GM18505 (cell line): ENCODE results near the gene RBMS3.

Experiments used
- ATAC-seq: cut with Tn5 transposase; IDR thresholded peaks from one replicate; pipeline ENCODE4 v1.9.1; 2021; ENCODE audit not compliant: unreplicated experiment
- POLR2A ChIP-seq: IDR thresholded peaks from 4 replicates; pipeline ENCODE4 v1.6.1; 2011; ENCODE audit warnings: borderline replicate concordance; ENCODE audit not compliant: insufficient read depth, insufficient read length; ENCODE audit errors: extremely low read depth

The RBMS3 gene

GRCh38 chr3:29919571-29919970 is 638.7 kb downstream of the RBMS3 start:
- TF ChIP-seq POLR2A: no peak
- no peak for ATAC-seq

DNA sequence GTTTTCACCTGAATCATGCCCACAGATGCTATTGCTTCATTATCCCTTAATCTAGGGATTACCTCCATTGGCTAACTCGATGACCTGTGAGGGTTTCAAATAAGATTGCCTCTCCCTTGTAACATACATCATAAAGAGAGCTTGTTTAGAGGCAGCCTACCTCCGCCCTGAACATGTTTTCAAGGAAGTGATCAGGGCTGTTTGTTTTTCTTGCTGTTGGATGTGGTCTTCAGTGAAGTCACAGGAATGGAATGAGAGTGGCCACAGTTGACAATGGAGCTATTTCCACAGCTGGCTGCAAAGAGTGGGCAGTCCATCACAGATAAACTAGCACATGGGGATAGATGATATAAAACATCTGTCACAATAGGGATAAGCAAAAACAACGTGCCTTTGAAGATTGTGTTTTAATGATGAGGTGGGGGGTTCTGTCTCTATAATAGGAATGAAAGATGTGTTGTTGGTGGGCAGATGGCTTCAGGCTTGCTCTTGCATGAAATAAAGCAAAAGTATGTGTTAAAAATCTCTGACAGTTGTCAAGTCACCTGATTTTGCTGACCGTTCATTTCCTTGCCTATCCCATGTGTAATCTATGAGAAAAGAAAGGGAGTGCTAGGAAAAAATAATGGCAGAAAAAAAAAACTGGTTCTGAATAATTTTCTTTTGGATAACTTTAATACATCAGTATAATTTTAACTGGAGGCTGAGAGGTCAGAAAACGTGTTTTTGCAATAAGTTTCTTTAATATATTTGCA is 642.3 kb downstream of the RBMS3 start:
- ATAC-seq: no peak

GRCh38 chr3:29924783-29925561 is 644.1 kb downstream of the RBMS3 start:
- no peak for TF ChIP-seq POLR2A
- ATAC-seq: no peak

More for the DNA sequence above, 642.3 kb downstream of the RBMS3 start:
- no peak for TF ChIP-seq POLR2A

DNA sequence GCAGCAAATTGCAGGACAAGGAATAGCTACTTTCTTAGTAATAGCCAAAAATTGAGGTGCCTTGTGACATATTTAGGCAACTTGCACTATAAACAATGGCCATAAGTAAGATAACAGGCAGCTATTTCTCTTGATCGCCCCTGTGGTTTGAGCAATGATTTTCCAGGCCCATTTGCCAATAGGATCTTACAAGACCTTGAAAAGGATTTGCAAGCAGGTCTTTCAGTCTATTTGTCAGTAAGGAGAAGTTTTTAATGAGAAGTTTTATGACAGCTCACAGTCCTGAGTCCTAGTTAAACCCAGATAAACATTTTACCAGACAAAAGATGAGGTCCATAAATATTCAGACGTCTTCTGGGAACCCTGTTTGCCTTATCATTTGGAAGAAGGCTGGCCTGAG is 645.5 kb downstream of the RBMS3 start:
- ATAC-seq: no peak
- TF ChIP-seq POLR2A: no peak

- ATAC-seq: no peak
These were observed 651.9 kb downstream of the RBMS3 start for GRCh38 chr3:29932696-29933325.

DNA sequence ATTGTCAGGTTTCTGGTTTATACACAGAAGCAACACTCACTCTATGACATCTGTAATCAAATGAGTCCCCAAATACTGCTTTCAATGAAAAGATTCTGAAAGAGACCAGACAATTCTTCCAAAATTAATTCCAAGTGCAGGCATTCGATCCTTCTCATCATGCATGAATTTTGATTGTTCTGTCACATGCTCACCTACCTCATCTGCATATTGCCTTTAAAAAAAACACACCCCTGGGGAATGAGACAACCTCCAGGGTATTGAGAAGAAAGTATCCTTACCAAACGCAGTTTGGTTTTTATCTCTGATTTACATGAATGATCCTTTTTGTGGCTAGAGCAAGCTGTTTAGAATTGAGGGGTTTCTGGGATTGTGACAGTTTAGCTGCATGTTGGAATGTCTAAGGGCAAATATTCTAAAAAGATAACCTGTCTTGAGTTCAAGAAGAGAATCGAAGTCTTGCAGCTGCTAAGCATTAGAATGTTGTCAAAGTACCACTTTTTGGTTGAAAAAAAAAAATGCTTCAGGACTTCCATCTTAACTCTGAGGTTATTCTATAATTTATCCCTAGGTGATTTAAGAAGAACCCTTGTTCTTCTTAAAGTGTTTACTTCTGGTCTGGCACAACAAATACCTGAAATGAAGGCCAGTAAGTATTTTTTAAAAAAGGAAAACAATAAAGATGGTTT is 653.1 kb downstream of the RBMS3 start:
- no peak for ATAC-seq

More at GRCh38 chr3:29932696-29933325, 651.9 kb downstream of the RBMS3 start:
- TF ChIP-seq POLR2A: no peak

DNA sequence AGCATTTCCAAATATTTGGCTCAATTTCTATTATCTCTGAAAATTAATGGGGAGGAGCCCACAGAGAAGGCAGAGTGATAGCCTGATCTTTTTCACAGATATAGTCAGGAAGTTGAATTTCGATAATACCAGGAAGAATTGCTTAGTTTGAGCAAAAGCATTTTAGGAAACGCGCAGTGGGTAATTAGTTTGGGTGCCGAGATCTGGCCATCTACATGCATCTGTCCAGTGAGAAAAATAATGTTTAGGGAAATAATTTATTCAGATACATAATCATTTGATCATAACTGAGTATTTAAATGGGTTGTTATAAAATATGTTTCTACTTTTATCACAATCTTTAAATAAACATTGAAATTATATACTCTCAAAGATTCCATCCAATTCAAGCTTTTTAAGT is 653.9 kb downstream of the RBMS3 start:
- TF ChIP-seq POLR2A: no peak

More for the DNA sequence above, 653.1 kb downstream of the RBMS3 start:
- TF ChIP-seq POLR2A: no peak

GRCh38 chr3:29936054-29936453 is 655.2 kb downstream of the RBMS3 start:
- peak; percentile 89 for ATAC-seq
- TF ChIP-seq POLR2A: no peak

More for the DNA sequence above, 653.9 kb downstream of the RBMS3 start:
- ATAC-seq: no peak

DNA sequence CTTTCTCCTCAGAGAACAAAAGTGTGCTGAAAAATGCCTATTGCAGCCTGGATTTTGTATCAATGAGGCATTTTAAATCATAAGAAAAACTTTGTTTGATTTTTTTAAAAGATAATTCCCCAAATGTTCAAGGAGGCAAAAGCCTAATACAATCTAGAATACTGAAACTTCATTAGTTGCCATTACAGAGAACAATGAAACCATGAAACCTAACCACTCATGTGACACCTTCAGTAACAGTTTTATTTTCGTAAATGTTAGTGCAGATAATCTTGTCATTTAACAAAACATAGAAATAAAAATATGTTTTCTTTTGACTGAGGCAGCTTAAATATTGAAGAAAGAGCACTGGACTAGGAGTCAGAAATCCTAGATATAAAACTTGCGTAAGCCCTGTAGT is 655.9 kb downstream of the RBMS3 start:
- no peak for ATAC-seq
- no peak for TF ChIP-seq POLR2A

- no peak for ATAC-seq
- no peak for TF ChIP-seq POLR2A
These were observed 656.3 kb downstream of the RBMS3 start for GRCh38 chr3:29937185-29937584.

- TF ChIP-seq POLR2A: no peak
- ATAC-seq: no peak
These were observed 660.0 kb downstream of the RBMS3 start for GRCh38 chr3:29940759-29941323.

GRCh38 chr3:29942297-29942696 is 661.4 kb downstream of the RBMS3 start:
- no peak for TF ChIP-seq POLR2A
- no peak for ATAC-seq

- no peak for TF ChIP-seq POLR2A
These were observed 668.3 kb downstream of the RBMS3 start for GRCh38 chr3:29949131-29949530.

More at GRCh38 chr3:29949131-29949530, 668.3 kb downstream of the RBMS3 start:
- no peak for ATAC-seq
